HG03575 (cell line): Measurements from ENCODE around the gene CISH.

Source experiments
- ATAC-seq: cut with Tn5 transposase; IDR thresholded peaks from one replicate; pipeline ENCODE4 v1.9.1; 2021; ENCODE audit not compliant: unreplicated experiment, insufficient number of reproducible peaks, low FRiP score; ENCODE audit errors: extremely low read depth

CISH gene

DNA sequence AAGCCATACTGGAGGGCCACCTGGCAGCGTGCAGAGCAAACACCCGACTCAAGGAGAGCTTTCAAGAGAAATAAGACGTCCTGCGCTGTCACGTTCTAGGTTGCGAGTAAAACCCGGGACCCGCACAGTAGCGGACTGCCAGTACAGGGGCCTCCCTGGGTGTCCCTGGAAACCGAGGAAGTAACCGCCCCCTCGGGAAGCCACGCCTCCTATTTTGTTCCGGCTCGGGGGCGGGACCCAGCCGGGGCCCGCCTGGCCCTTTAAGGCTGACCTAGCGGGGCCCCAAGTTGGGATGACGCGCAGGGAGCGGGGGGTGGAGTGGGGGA is 5.2 kb upstream of the CISH start:
- ATAC-seq, result no peak

- ATAC-seq, result no peak
These were observed 4.6 kb upstream of the CISH start for GRCh38 chr3:50616003-50616769.

- no peak for ATAC-seq
These were observed 3.6 kb upstream of the CISH start for GRCh38 chr3:50615190-50615589.

- ATAC-seq, result no peak
These were observed 1.6 kb upstream of the CISH start for GRCh38 chr3:50612970-50613846.

DNA sequence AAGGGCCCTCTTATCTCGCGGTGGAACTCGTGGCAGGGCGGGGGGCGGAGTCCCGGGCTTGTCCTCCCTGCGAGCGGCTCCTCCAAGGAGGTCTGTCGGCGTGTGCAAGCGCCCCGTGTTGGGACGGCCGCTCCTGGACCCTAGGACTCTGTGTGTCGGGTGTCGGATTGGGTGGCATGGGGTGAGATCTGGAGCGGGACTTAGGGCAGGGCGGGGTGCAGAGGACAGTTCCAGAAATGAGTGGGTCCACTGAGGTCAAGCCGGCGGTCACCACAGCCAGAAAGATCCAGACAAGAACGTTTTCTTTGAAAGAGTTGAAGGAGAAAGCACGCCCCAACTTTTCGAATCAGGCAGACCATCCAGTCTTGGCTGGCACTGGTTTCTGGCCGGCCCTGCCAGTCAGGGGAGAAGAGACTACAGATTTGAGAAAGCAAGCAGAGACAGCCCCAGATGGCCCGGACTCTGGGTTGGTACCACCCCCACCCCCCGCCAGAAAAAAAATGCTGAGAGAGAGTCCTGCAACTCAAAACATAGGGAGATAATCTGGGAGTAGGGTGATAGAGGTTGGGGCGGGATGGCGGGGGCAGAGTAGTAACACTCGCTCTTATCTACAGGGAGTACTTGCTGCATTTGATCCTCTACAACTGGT is 784 bp upstream of the CISH start:
- no peak for ATAC-seq

GRCh38 chr3:50610992-50611463 is 546 bp downstream of the CISH start:
- ATAC-seq, result no peak

- no peak for ATAC-seq
These were observed 1.2 kb downstream of the CISH start for GRCh38 chr3:50610181-50610971.

DNA sequence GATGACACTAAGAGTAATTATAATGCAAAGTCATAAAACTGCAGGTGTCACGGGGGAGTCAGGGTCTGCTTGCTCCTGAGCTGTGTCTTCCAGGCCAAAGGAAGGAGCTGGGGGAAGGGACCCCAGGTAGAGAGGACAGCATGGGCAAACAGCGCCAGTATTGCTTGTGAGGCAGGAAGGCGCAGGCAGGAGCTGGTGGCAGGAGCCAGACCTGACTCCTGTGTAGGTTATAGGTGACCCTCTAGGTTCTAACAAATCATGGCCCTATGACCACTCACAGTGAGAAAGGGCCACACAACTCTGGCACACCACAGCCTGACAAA is 1.9 kb downstream of the CISH start:
- ATAC-seq, result no peak

- no peak for ATAC-seq
These were observed 2.4 kb downstream of the CISH start for GRCh38 chr3:50609071-50609762.

GRCh38 chr3:50608278-50608677 is 3.3 kb downstream of the CISH start:
- no peak for ATAC-seq

DNA sequence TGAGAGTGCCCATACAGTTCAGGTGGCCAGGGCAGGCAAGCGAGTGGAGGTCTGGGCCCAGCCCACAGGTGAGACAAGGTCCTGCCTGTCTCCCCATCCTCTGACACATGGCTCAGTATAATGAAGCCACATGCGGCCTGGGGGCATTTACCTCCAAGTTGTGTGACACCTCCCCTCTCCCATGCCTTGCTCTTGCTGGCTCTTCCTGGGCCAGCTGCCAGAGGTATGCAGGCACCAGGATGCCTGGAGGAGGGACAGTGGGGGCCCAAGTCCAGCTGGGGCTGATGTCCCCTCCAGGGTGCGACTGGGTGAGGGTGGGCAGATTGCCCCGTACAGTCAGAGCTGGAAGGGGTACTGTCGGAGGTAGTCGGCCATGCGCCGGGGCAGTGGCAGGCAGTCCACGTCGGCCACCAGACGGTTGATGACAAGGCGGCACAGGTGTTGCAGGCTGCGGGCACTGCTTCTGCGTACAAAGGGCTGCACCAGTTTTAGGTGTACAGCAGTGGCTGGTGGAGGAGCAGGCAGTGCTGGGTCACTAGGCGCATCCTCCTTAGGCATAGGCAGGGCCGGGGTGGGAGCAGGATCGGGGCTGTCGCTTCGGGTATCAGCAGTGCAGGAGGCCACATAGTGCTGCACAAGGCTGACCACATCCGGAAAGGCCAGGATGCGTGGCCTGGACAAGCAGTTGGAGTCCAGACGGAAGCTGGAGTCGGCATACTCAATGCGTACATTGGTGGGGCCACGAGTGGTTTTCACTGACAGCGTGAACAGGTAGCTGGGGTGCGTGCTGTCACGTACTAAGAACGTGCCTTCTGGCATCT is 4.1 kb downstream of the CISH start:
- no peak for ATAC-seq

- ATAC-seq, result no peak
These were observed 5.0 kb downstream of the CISH start for GRCh38 chr3:50606596-50606995.

- no peak for ATAC-seq
These were observed 5.7 kb downstream of the CISH start for GRCh38 chr3:50605901-50606326.

DNA sequence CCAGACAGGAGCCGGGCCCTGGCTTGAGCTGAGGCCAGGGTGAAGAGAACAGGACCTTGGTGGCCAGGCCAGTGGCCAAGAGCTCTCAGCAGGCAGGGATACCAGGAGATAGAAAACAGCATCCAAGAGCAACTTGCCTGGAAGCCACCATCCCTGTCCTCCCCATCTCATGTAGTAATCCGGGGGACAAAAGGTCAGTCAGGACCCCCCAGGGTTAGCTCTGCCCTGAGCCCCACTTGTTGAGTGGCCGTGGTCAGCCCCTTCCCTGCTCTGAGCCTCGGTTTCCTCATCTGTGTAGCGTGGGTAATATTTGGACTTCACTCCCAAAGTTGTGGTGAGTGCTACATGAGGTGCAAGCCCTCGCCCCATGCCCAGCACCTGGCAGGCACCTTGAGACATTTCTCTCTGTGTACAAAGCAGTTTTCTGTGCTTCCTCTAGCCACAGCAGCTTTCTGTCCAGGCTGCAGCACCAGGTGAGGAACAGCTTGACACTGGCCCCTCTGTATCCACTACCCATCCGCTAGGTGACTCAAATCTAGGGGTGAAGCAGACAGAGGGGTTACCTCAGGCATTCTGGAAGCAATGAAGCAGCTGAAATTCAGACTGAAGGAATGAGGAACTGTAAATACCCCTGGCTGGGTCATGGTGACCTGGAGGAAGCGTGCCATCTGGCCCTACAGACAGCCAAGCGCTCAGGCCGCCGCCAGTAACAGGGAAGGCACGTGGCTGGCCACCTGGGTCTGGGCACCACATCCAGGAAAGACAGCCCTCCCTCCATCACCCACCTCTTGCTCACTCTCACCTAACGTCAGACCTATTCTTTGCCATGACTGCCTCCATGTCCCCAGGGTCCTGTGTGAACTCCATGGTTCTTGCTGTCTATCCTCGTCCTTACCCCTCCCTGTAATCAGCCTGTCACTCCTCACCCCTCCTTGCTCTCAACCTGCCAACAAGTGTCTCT is 6.7 kb downstream of the CISH start:
- ATAC-seq, result no peak

DNA sequence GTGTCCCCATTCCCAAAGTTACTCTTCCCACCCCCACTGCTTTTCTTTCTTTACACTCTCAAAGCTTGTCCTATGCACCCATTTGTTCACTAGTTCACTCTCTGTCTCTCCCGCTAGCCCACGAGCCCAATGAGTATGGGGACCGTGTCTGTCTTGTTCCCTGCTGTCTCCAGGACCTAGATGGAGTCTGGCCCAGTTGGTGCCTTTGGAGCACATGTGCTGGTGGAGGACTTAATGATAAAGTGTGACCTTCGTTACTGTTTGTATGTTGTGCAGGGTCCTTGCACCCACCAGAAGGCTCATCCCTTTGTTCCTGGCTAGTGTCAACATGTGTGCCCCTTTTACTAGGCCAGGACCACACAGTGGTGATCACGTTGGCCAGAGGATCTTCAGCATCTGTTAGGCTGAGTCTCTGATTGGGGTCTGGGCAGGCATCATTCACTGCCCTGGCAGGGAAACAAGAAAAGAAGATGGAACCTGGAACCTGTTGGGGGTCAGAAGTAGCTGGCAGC is 7.4 kb downstream of the CISH start:
- no peak for ATAC-seq

DNA sequence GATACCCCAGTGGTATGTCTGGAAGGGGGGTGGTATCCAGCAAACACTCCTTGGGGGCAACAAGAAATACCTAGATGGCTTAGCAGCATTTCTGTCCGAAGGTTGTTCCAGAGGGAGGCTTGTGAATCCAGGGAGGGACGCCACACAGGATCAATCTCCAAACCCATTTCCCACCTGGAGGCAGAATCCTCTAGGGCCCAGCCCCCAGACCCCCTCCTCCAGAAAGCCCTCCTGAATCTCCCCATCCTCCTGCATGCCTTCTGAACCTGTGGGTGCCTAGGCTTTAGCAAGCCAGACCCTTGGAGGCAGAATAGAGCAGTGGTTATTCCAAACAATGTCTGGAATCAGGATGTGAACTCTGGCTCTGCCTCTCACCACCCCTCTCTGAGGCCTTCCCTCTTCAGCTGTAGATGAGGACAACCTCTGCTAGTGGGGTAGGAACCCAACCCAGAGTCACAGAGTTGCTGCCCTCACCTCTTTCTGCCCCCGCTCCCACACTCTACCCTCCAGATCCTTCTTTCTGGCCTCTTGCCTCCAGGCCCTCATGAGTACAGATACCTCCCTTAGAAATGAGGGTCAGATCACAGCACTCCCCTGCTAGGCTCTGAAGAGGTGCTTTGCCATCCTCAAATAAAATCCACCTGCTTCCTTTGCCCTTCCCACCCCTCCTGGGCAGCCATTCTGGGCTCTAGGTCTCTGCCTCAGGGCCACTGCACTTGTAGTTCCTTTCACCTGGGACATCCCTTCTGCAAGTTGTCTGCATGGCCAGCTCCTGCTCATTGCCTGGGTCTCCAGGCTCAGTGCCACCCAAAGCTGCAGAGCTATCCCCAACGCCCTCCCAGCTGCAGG is 8.1 kb downstream of the CISH start:
- no peak for ATAC-seq
